Fibroblast of peridontal ligament (primary cell): Measurements from ENCODE around the gene ELF1.
A peak's percentile ranks its signal among the peaks of the same experiment; 100 is the strongest.
"Not testable (repeated sequence)": the region's sequence is repeated elsewhere in the genome, so short reads cannot be mapped to it uniquely, and the experiment has no call there.

Experiments used
- DNase-seq: peaks from one replicate; pipeline ENCODE4 v3.0.0-alpha.2; 2010; ENCODE audit errors: extremely low read depth

ELF1 gene

GRCh38 chr13:41042419-41042818, 23.3 kb upstream of the ELF1 start:
- not testable (repeated sequence) for DNase-seq

GRCh38 chr13:41040584-41041334, 21.6 kb upstream of the ELF1 start:
- no peak for DNase-seq

DNA sequence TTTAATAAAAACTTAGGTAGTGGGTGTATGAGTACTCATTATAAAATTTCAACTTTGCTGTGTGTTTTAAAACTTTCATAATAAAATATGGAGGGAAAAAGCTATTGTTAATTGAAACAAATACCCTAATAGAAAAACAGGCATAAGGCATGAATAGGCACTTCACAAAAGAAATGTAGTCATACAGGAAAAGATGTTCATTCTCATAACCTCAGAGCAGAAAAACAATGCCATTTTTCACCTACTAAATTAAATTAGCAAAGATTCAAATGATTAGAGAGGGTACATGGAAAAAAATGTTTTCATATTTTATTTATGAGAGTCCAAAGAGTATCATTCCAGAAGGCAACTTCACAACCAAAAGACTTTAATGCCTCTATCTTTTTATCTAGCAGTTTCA, 20.6 kb upstream of the ELF1 start:
- DNase-seq = no peak

- DNase-seq = not testable (repeated sequence)
Observed at GRCh38 chr13:41036557-41036956, 17.4 kb upstream of the ELF1 start.

DNA sequence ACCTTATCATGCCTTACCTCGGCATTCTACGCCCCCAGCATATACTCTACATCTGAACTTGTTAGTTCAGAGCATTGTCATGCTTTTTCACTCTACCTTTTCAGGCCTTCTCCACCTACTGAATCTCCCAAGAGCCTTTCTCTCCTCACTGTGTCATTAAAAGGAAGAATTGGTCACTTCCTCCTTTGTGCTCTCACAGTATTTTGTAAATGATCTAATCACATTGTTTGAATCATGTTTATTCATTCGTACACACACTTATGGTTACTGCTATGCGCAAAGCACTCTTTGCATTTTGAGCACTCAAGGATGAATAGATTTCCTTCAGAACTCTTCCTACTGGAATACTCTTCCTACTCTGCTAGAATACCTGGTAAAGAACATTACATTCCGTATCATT, 15.8 kb upstream of the ELF1 start:
- no peak for DNase-seq

- no peak for DNase-seq
Observed at GRCh38 chr13:41034382-41034781, 15.3 kb upstream of the ELF1 start.

DNA sequence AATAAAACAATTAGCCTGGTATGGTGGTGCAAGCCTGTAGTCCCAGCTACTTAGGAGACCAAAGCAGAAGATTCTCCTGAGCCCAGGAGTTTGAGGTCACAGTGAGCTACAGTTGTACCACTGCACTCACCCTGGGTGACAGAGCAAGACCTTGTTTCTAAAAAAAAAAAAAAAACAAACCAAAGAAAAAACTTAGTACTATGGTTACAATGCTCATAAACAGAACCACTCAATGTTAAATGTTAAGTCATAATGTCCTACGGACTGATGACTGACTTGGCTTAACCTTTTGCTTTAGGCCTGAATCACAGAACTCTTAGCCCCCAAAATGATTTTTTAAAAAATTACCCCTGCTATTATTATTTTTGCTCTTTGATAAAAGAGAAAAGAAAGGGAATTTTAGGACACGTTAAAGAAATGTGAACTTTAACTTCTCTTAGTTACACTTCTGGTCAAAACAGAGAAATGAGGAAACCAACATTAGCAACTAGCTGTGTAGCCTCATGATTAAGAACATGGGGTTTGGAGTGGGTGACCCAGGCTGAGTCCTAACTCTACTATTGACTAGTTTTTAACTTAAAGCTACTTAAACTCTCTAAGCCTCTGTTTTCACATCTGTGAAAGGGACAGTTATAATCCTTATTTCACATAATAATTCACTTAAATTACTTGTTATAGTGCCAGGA, 13.7 kb upstream of the ELF1 start:
- no peak for DNase-seq

GRCh38 chr13:41029629-41030028, 10.5 kb upstream of the ELF1 start:
- no peak for DNase-seq

GRCh38 chr13:41028051-41028450, 8.9 kb upstream of the ELF1 start:
- peak; percentile 12 for DNase-seq

GRCh38 chr13:41026788-41027187, 7.7 kb upstream of the ELF1 start:
- no peak for DNase-seq

- no peak for DNase-seq
Observed at GRCh38 chr13:41025518-41025917, 6.4 kb upstream of the ELF1 start.

DNA sequence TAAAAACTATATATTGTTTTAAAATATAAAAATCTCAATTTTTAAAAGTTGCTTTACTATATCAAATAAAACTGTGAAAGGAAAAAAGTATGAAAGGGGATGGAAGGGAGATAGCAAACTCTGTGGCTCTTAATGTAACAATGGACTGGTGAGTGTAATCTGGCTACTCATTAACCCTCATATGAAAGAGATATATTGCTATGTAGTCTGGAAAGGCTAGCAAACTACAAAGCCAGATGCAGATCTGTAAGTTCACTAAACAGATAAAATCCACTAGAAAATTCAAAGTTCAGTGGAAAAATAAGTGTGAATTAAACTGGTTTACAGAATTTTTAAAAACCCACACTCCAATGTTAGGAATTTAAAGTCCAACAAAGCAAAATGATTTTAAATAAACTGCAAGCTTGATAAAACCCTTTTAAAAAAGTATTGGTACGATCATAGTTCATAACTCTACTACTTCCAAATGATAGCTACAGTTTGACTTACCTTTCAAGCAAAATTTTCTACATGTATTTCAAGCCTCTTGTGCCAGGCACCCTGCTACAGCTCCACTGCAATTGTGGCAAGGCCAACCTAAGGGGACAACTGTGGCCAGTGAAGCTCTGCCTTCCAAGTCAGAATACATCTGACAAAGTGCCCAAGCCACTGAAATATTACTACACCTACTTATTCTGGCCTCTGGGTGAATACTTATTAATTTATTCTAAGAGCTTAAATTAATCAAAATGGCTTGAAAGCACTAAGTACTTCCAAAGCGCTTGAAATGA, 647 bp upstream of the ELF1 start:
- peak; percentile 9 for DNase-seq

- DNase-seq = no peak
Observed at GRCh38 chr13:41018602-41018948, 541 bp downstream of the ELF1 start.

- DNase-seq = peak; percentile 37
Observed at GRCh38 chr13:41017817-41018601, 1.1 kb downstream of the ELF1 start.

GRCh38 chr13:41017159-41017558, 2.0 kb downstream of the ELF1 start:
- DNase-seq = no peak

- no peak for DNase-seq
Observed at GRCh38 chr13:41015920-41016319, 3.2 kb downstream of the ELF1 start.

DNA sequence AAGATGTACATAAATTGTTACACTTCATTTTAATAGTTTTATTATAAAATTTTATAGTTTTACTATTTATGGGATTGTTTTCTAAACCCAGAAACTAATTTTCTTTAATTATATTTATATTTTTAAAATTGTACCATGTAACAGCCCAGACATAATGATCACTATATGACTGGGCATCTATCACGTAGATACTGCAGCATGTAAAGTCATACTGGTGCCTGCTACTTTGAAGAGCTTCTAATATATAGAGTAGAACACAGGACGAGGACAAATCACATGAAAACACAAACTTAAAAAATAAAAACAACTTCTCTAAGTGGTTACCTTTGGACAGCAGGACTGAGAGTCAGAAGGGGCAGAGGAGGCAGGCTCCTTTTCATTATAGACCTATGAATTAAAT, 5.3 kb downstream of the ELF1 start:
- no peak for DNase-seq

- no peak for DNase-seq
Observed at GRCh38 chr13:41012536-41012935, 6.6 kb downstream of the ELF1 start.

GRCh38 chr13:41011382-41011956, 7.6 kb downstream of the ELF1 start:
- DNase-seq = no peak

DNA sequence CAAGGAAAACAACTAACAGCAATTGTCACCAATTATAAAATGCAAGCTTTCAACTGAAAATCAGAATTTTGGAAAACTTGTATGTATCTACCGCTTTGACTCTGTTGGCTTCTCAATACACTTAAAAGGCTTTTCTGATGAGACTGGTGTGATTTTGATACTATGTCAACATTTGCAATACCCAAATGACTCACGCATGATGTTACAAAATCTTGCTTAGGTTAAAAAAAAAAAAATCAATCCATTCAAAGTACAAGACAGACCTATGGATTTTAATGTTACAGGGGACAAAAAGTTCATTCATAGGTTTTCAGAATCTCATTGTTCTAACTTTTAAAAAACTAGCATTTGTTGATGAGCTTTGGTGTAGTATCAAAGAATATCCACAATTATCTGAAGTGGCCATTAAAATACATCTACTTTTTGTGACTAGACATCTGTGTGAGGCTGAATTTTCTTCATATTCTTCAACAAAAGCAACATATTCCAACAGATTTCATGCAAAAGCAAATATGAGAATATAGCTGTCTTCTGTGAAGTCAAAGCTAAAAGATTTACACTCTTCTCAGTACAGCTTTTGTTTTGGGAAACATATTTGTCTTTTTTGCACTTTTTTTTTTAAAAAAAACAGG, 10.7 kb downstream of the ELF1 start:
- peak; percentile 90 for DNase-seq

DNA sequence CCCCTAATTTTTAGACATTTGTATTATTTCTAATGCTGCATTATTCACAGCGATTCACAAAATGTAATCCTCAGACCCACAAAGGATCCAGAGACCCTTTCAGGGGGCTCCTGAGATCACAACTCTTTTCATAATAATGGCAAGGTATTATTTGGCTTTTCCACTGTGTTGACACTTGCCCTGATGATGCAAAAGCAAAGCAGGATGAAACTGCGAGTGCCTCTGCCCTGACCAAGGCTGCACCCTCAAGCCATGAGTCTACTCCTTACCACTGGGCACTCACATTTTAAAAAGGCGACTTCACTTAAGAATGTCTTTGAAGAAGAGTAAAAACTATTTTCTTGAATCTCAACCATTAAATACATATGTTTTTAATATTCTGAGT, 11.4 kb downstream of the ELF1 start:
- peak; percentile 27 for DNase-seq
